ENCODE data around the gene IDH2.
"Not testable (repeated sequence)": the region's sequence is repeated elsewhere in the genome, so short reads cannot be mapped to it uniquely, and the experiment has no call there.

The IDH2 gene

GRCh38 chr15:90083954-90084607 is 18.2 kb downstream of the IDH2 start:
- no peak for DNase-seq

- no peak for DNase-seq
Observed at GRCh38 chr15:90083419-90083818, 18.8 kb downstream of the IDH2 start.

GRCh38 chr15:90082140-90082715 is 20.0 kb downstream of the IDH2 start:
- no peak for DNase-seq

- DNase-seq, result no peak
Observed at GRCh38 chr15:90080818-90081393, 21.4 kb downstream of the IDH2 start.

- DNase-seq, result no peak
Observed at GRCh38 chr15:90080458-90080755, 21.9 kb downstream of the IDH2 start.

GRCh38 chr15:90079619-90080457 is 22.4 kb downstream of the IDH2 start:
- no peak for DNase-seq

GRCh38 chr15:90078965-90079364 is 23.3 kb downstream of the IDH2 start:
- no peak for DNase-seq

- no peak for DNase-seq
Observed at GRCh38 chr15:90076716-90077115, 25.6 kb downstream of the IDH2 start.

GRCh38 chr15:90075420-90076289 is 26.6 kb downstream of the IDH2 start:
- no peak for DNase-seq

- no peak for DNase-seq
Observed at GRCh38 chr15:90074916-90075315, 27.4 kb downstream of the IDH2 start.

- DNase-seq, result no peak
Observed at GRCh38 chr15:90074023-90074422, 28.2 kb downstream of the IDH2 start.

GRCh38 chr15:90072978-90073640 is 29.2 kb downstream of the IDH2 start:
- no peak for DNase-seq

GRCh38 chr15:90071220-90071807 is 31.0 kb downstream of the IDH2 start:
- peak; percentile 73 for DNase-seq

- DNase-seq, result not testable (repeated sequence)
Observed at GRCh38 chr15:90070623-90071022, 31.6 kb downstream of the IDH2 start.

GRCh38 chr15:90067953-90068606 is 34.2 kb downstream of the IDH2 start:
- DNase-seq, result no peak

- no peak for DNase-seq
Observed at GRCh38 chr15:90067181-90067952, 34.9 kb downstream of the IDH2 start.

GRCh38 chr15:90065682-90066049 is 36.6 kb downstream of the IDH2 start:
- DNase-seq, result no peak

GRCh38 chr15:90064911-90065681 is 37.2 kb downstream of the IDH2 start:
- DNase-seq, result no peak

- no peak for DNase-seq
Observed at GRCh38 chr15:90063770-90064247, 38.5 kb downstream of the IDH2 start.

Measured in stimulated activated CD4-positive, alpha-beta T cell treated with anti-CD3 and anti-CD28 coated beads, Interleukin-12 subunit alpha, Interleukin-12 subunit beta, amount 100 ng/mL, for 4 hours (primary cell).